Measurements from ENCODE around the gene ALOX15. TPM values are rescaled to one million over a fixed set of nuclear protein-coding genes. Genes with fewer than 3 reads are reported as not detected.

ALOX15 gene
- total RNA-seq, 4 donors from 2014 or later: not detected

GRCh38 chr17:4666296-4666695, 24.8 kb upstream of the ALOX15 start:
- Histone ChIP-seq H3K4me1 (no peaks in the 10 kb centered on the region), H3K4me3 (no peak overlapping the region), H3K27ac (replicated peaks in 1 of 4) (no peak overlapping the region), H3K36me3 (peaks cover 0 to 14% (median 8%) of the 10 kb centered on the region in 4 donors), H3K9me3 (no peaks in the 10 kb centered on the region), H3K27me3 (no peaks in the 10 kb centered on the region)
- DNase-seq (ENCODE audit: extremely low spot score): no peak
- TF ChIP-seq POLR2A (IDR thresholded peaks at IDR 0.05; ENCODE audit: low read depth): no peak
- no peak for TF ChIP-seq EP300 (IDR thresholded peaks at IDR 0.05)
- no peak for TF ChIP-seq POLR2AphosphoS5 (IDR thresholded peaks at IDR 0.05)
- no peak for TF ChIP-seq CTCF (IDR thresholded peaks at IDR 0.05)
- intact Hi-C loops (cut with DNase I): no loop called here
- WGBS: 63% methylated on average over 5 of the region's 5 CpGs

DNA sequence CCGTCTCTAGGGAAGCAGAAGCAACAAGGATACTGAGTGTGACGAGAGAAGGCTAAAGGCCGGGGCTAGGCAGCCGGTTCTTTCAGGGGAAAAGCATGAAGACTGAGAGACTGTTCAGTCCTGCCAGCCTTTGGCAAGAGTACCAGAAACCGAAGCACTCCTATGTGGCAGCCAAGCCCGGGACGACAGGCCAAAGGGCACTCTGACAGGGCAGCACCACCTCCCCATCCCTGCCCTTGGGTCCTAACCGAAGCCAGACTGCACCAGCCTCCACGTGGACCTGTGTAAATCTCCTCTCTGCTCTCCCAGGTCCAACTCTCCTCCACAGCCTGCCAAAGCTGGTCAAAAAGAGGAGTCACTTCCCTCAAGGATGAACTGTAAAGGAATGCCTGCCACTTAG, 23.5 kb upstream of the ALOX15 start:
- Histone ChIP-seq H3K4me1 (no peaks in the 10 kb centered on the region), H3K36me3 (peaks cover 0 to 1% (median 0%) of the 10 kb centered on the region in 4 donors), H3K27ac (replicated peaks in 1 of 4) (no peak overlapping the region), H3K9me3 (no peaks in the 10 kb centered on the region), H3K27me3 (peaks cover 0 to 3% (median 0%) of the 10 kb centered on the region in 4 donors), H3K4me3 (no peak overlapping the region)
- DNase-seq (ENCODE audit: extremely low spot score): no peak
- TF ChIP-seq CTCF (IDR thresholded peaks at IDR 0.05) (no peak), POLR2AphosphoS5 (IDR thresholded peaks at IDR 0.05) (no peak), POLR2A (IDR thresholded peaks at IDR 0.05; ENCODE audit: low read depth) (no peak), EP300 (IDR thresholded peaks at IDR 0.05) (no peak)
- WGBS: 56% methylated on average over 8 of the region's 9 CpGs
- intact Hi-C loops (cut with DNase I): no loop called here

DNA sequence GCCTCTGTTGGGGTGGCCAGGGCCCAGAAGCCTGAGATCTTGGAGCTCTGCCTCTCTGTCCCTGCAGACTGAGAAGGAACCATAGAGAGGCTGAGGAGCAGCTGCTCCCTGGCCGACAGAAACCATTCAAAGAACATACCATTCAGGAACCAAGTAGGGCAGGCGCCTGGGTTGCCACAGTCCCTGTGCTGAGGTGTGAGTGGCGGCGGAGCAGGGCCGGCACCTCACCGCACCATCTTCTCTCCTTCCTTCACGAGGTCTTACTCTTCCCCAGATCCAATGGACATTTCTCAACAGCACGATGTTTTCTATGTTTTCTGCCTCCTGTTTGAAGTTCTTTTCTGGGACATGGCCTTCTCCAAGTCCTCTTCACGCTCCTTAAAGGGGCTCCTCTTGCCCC, 22.8 kb upstream of the ALOX15 start:
- Histone ChIP-seq H3K4me3 (no peak overlapping the region), H3K9me3 (no peaks in the 10 kb centered on the region), H3K27me3 (peaks cover 0 to 3% (median 0%) of the 10 kb centered on the region in 4 donors), H3K36me3 (no peaks in the 10 kb centered on the region), H3K4me1 (no peaks in the 10 kb centered on the region), H3K27ac (replicated peaks in 1 of 4) (no peak overlapping the region)
- TF ChIP-seq POLR2A (IDR thresholded peaks at IDR 0.05; ENCODE audit: low read depth) (no peak), POLR2AphosphoS5 (IDR thresholded peaks at IDR 0.05) (no peak), CTCF (IDR thresholded peaks at IDR 0.05) (no peak), EP300 (IDR thresholded peaks at IDR 0.05) (no peak)
- intact Hi-C loops (cut with DNase I): no loop called here
- no peak for DNase-seq (ENCODE audit: extremely low spot score)
- 87% methylated on average over 9 of the region's 9 CpGs for WGBS

- Histone ChIP-seq H3K36me3 (no peaks in the 10 kb centered on the region), H3K4me3 (no peak overlapping the region), H3K27me3 (peaks cover 0 to 3% (median 0%) of the 10 kb centered on the region in 4 donors), H3K9me3 (no peaks in the 10 kb centered on the region), H3K27ac (replicated peaks in 1 of 4) (no peak overlapping the region), H3K4me1 (no peaks in the 10 kb centered on the region)
- no peak for DNase-seq (ENCODE audit: extremely low spot score)
- TF ChIP-seq POLR2AphosphoS5 (IDR thresholded peaks at IDR 0.05) (no peak), POLR2A (IDR thresholded peaks at IDR 0.05; ENCODE audit: low read depth) (no peak), EP300 (IDR thresholded peaks at IDR 0.05) (no peak), CTCF (IDR thresholded peaks at IDR 0.05) (no peak)
- WGBS: 73% methylated on average over 5 of the region's 8 CpGs
- intact Hi-C loops (cut with DNase I): no loop called here
These were observed 22.2 kb upstream of the ALOX15 start for GRCh38 chr17:4663711-4664110.

Measured in esophagus muscularis mucosa (tissue), 4 donors.